ENCODE data around the gene SH3RF3.

The SH3RF3 gene

GRCh38 chr2:109344270-109344805 lies 215.3 kb downstream of the SH3RF3 start:
- DNase-seq = no peak

DNA sequence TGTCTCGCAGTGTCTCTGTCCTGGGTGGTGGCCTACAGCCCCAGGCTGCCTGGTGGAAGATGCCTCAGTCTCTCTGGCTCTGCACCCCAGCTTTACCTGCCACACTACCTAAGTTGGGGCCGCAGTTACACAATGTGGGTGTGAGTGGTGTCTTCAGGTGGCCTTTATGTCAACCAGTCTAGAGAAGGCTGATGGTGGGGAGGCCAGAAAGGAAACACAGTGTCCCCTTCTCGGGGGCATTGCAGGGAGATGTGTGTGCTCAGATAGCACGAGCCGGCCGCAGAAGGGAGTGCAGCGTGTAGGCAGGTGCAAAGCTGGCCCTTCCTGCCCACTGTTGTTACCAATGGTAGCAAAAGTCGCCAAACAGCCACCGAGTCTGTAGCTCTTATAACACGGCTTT lies 216.1 kb downstream of the SH3RF3 start:
- DNase-seq = no peak

DNA sequence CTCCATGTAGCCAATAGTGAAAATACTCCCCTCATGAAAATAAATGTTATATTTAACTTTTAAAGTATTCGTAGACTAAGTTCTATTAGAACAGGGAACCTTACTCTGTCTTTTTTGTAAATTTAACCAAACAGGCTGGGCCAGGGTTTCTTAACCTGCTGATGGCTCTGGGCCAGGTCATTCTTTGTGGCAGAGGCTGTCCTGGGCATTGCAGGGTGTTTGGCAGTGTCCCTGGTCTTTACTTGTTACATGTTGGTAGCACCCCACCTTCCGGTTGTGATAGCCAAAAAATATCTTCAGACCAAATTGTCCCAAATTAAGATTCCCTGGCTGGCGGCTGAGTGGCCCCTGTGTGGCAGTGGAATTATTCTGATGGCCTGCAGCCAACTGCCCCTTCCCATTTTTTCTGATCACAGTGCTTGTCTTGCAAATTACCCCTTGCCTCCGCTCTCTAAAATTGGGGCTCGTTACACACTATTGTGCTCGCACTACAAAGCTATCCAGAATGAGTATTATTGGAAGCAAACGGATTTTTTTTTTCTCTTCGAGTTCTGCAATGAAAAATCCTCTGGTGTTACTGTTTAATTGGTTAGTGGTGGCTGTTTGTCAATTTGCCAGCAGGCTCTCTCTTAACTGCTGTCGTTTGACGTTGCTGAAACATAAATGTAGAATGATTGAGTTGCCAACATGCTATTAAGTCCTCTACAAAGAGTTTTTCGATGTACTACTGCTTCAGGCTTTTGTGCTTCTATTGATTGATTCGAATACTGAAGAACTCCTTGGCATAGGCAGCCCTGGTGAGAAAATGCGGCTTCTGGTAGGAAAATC lies 216.9 kb downstream of the SH3RF3 start:
- DNase-seq = peak; percentile 73

DNA sequence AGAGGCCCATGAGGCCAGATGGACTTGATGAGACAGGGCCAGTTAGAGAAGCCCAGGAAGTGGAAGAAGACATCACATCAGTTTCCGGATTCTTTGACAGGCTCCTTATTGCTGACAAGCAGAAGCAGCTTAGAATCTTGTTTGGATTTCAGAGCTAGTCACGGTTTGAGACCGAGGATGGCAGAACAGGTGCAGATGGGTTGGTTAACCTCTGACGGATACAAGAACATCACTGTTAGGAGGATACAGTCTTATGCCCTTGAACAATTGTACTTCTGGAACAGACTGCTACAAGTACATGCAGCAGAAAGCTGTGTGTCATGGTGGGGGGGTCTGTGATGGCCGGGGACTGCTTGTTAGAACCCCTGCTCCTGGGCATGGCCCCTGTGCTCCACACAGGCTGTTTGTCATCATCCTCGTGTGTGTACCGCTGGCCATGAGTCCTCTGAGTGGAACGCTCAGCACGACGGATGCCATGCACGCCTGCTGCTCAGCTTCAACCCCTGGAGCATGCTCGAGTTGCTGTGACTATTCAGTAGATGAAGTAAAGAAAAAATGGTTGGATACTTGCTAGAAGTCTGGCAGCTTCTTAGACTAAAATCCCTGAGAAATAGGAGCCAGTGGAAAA lies 217.7 kb downstream of the SH3RF3 start:
- no peak for DNase-seq

- DNase-seq = no peak
Measured at GRCh38 chr2:109347626-109348025, 218.6 kb downstream of the SH3RF3 start.

- no peak for DNase-seq
Measured at GRCh38 chr2:109348190-109348589, 219.2 kb downstream of the SH3RF3 start.

DNA sequence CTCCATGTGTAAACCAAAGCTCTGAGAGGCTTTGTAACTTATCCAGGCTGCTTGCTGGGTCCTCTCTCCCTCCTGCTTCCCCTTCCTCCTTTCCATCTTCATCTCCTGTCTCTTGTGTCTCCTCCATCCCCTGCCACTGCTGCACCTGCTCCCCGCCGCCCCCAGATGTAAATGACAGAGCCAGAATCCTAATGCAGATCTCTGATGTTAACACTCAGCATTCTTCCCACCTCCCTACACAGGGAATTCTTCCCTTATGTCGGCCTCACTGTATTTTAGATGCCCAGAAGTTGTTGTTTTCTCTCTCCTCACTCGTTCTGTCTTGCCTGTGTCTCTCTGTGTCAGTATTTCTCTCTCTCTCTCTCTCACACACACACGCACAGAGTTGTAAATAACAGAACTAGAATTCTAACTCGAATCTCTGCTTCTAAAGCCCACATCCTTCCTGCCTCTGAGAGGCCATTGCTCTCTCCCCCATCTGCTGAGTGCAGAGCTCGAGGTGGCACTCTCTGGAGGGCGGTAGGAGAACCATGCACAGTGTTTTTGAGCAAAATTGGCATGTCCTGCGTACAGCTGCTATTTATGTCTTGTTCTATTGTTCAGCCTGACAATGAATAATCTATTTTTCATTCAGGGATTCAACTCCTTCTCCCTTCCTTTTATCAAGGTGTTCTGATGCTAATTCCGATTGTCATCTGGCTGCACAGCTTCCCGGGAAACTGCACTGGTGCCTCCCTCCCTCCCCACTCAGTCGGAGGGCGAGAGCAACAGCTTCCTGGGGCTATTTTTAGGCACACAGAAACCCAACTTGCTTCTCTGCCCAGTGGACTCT lies 219.9 kb downstream of the SH3RF3 start:
- DNase-seq = no peak

GRCh38 chr2:109349503-109350465 lies 220.8 kb downstream of the SH3RF3 start:
- DNase-seq = no peak

- no peak for DNase-seq
Measured at GRCh38 chr2:109350526-109350925, 221.5 kb downstream of the SH3RF3 start.

DNA sequence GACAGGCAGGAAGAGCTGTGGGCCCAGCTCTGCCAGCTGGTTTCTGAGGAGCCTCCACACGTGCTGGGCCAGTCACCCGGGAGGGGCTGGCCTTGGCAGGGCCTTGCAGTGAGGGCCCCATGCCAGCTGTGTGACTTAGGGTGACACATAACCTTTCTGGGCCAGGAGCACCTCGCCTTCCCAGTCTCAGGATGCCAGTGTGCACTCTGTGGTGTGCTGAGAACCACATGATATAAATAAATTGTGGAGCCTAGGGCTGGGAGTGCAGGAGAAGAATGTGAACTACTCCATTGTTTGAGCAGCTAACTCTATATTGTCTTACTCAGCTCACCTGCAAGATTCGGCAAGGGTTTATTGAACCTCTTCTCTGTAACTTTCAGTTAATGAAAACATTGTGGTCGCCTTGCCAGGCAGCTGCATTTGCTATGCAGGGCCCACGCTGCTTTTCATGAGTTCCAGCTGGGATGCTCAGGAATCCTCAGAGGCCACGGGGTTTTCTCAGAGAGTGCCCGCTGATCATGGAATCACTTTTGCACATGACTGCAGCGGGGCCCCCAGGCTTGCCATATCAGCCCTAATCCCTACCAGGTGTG lies 222.3 kb downstream of the SH3RF3 start:
- DNase-seq = no peak

DNA sequence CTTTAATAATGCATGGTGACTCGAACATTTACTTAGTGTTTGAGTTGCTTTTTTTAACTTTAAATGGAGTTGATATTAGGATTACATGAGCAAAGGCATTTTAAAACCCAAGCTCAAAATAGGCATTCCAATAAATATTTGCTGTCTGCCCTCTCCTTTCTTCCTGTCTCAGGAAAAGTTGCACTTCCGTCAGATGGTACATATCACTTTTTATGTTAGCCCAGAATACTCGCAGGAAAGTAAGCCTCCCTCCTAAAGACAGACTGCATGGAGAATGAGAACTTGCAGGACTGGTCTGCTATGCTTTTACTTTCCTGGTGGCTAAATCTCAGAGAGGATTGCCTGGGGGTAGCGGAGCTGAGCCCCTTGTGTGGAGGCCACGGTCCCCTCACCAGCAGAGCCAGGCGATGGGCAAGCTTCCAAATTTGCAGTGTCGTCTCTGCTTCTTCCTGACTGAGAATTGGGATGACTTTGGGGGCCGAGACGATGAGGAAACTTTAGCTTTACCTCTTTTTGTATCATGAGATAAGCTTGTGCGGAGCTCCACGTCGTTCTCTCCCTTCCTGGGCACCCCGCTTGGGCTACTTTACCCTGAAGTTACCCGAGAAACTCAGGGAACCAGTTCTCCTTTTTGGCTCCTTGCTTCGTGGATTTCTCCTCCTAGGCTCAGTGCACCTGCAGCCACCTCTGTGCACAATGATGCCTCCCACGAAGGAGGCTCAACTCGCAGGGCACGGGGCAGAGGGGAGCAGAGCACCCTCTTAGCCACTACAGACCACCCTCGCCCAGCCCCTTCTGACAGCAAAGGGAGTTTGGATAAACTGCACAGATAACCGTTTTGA lies 223.3 kb downstream of the SH3RF3 start:
- DNase-seq = no peak

- no peak for DNase-seq
Measured at GRCh38 chr2:109352898-109353689, 224.1 kb downstream of the SH3RF3 start.

GRCh38 chr2:109353806-109354745 lies 225.1 kb downstream of the SH3RF3 start:
- no peak for DNase-seq

DNA sequence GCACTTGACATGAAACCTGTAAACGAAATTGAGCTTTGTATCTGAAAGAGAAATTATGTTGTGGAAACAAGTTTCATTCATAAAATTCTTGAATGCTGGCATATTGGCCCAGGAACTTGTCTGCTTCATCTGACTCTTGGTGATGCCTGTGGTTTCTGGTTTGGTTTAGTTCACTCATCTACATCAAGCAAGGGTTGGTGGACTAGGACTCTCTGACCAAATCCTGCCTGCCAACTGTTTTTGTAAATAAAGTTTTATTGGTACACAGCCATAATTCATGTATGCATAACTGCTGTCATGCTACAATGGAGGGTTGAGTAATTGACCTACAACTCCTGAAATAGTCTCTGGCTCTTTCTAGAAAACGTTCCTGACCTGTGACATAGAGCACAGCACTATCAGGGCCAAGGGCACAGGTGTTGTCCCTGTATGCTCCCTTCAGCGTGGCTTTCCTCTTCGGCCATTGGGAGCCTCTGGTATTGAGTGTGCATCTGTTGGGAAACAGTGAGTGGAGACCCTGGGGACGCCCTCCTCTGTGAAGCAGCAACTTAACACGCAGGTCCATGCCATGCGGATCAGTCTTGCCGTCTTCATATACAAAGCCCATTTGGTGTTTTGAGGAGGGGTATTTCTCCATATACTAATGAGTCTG lies 226.3 kb downstream of the SH3RF3 start:
- no peak for DNase-seq

DNA sequence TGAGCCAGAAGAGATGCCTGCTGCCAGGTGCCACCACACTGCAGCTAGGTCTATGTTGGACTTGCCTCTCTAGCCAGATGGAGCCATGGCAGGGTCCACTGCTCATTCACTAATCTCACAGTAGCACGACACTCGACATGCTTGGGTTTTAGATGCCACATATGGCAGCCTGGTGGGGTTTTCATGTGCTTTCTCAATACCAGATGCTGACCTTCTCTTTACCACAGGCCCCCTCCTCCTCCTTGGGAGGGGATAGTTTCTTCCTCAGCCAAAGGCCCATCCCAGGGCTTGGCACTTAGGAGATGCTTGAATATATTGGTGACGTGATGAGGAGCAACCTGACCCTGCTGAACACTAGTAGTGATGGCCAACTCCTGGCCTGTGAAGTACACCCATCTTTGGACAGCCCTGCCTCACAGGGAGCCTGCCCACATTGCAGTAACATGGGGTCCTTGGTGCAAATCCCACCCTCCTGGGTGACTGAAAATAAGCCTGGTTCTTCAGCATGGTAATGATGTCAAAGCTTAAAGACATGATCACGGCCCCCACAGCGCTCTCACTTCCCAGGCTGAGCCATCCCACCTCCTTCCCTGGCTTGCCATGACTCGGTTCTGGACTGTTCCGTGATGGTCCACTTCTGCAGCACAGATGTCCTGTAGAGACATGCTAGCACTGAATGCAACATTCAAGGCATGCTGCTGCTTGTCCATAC lies 227.5 kb downstream of the SH3RF3 start:
- no peak for DNase-seq

DNA sequence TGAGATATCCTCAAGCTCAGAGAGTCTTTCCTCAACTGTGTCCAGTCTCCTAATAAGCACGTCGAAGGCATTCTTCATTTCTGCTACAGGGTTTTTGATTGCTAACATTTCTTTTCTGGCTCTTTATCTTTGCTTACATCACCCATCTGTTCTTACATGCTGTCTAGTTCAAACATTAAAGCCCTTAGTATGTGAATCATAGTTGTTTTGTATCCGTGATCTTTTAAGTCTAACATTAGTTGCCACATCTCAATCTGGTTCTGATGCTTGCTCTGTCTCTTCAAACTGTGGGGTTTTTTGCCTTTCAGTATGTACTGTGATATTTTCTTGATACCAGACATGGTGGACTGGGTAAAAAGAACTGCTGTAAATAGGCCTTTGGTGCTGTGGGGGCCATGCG lies 235.2 kb downstream of the SH3RF3 start:
- DNase-seq = no peak

- no peak for DNase-seq
Measured at GRCh38 chr2:109365131-109365530, 236.1 kb downstream of the SH3RF3 start.

GRCh38 chr2:109367683-109368082 lies 238.7 kb downstream of the SH3RF3 start:
- DNase-seq = no peak

Measured in NCI-H1105 treated with DMSO at 0.1 percent for 48 hours (cell line).